ENCODE results near the gene KLK3.

The KLK3 gene

GRCh38 chr19:50823389-50824042, 31.2 kb upstream of the KLK3 start, which contains the start of gene KLK1:
KLK1 (minus strand) TSS chr19:50823787; CDS start chr19:50823748, 39 bp downstream.
- H3K9me3 Mint-ChIP-seq: no peaks in the 10 kb centered on the region
- no peaks in the 10 kb centered on the region for H3K36me3 Mint-ChIP-seq
- DNase-seq (ENCODE audit: low spot score in 2 of 2) (no peak), ATAC-seq (no peak)
- no peak within 1 kb of the TSS for H3K4me3 Mint-ChIP-seq
- H3K27ac Mint-ChIP-seq: no peak within 1 kb of the TSS
- peaks cover 27% of the 10 kb centered on the region for H3K4me1 Mint-ChIP-seq

DNA sequence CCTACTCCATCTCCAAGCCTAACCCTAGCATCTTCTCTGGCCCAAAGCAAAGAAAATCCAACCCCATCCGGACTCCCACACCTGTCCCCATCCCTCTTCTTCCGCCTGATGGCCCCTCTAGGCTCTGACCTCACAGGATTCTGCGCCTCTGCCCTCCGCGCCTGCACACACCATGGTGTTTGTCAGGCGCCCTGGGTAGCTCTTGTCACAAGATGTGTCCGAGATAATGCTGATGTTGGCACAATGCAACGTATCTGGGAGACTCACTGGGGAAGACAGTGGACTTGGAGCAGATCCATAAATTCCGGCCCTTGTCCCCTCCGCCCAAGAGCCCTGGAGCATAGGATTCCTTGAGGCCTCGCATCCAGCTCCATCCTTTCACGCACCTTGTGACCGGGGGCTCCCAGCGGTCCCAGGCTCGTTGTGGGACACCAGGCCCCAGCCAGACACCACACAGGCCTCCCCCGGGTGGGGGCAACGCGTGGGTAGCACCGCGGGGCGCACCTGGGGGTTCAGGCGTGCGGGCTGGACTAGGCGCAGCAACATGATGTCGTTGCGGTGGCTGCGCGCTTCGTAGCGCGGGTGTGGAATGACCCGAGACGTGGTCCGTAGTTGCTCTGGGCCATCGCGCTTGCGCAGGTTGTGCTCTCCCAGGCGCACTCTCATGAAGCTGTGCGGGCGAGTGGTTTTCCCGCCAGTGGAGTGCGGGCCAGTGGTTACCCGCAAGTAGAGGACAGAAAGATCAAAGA, 28.0 kb upstream of the KLK3 start:
- H3K9me3 Mint-ChIP-seq: no peaks in the 10 kb centered on the region
- H3K27ac Mint-ChIP-seq: no peak overlapping the region
- H3K4me3 Mint-ChIP-seq: no peak overlapping the region
- no peak for ATAC-seq
- H3K36me3 Mint-ChIP-seq: no peaks in the 10 kb centered on the region
- no peaks in the 10 kb centered on the region for H3K4me1 Mint-ChIP-seq
- no peak for DNase-seq (ENCODE audit: low spot score in 2 of 2)

- no peak overlapping the region for H3K27ac Mint-ChIP-seq
- no peaks in the 10 kb centered on the region for H3K36me3 Mint-ChIP-seq
- H3K9me3 Mint-ChIP-seq: no peaks in the 10 kb centered on the region
- ATAC-seq: no peak
- H3K4me3 Mint-ChIP-seq: no peak overlapping the region
- H3K4me1 Mint-ChIP-seq: no peaks in the 10 kb centered on the region
- no peak for DNase-seq (ENCODE audit: low spot score in 2 of 2)
These were observed 27.2 kb upstream of the KLK3 start for GRCh38 chr19:50827476-50827875.

- no peak overlapping the region for H3K4me3 Mint-ChIP-seq
- H3K4me1 Mint-ChIP-seq: no peaks in the 10 kb centered on the region
- H3K27ac Mint-ChIP-seq: no peak overlapping the region
- H3K9me3 Mint-ChIP-seq: no peaks in the 10 kb centered on the region
- no peak for ATAC-seq
- DNase-seq (ENCODE audit: low spot score in 2 of 2): no peak
- no peaks in the 10 kb centered on the region for H3K36me3 Mint-ChIP-seq
These were observed 24.9 kb upstream of the KLK3 start for GRCh38 chr19:50829801-50830200.

GRCh38 chr19:50830266-50831025, 24.3 kb upstream of the KLK3 start:
- H3K36me3 Mint-ChIP-seq: no peaks in the 10 kb centered on the region

DNA sequence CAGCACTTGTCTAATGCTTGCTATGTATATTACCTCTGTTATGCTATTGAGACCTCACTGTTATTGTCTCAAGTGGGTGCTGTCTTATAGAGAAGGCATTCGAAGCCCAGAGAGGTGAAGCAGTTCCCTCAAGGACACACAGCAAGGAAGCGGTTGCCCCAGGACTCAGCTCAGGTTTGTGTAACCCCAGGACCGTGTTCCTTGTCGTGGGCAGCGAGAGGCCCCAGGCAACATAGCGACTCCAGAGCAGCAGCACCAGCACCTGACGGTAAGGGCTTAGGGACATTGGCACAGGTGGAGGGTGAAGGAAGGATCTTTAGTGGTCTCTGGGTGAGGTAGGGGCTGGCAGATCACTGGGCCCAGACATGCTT, 23.7 kb upstream of the KLK3 start:
- no peak overlapping the region for H3K27ac Mint-ChIP-seq
- no peak overlapping the region for H3K4me3 Mint-ChIP-seq
- H3K9me3 Mint-ChIP-seq: no peaks in the 10 kb centered on the region
- DNase-seq (ENCODE audit: low spot score in 2 of 2): no peak
- no peaks in the 10 kb centered on the region for H3K36me3 Mint-ChIP-seq
- H3K4me1 Mint-ChIP-seq: peaks cover under 1% of the 10 kb centered on the region
- ATAC-seq: no peak

More at GRCh38 chr19:50830266-50831025, 24.3 kb upstream of the KLK3 start:
- Mint-ChIP-seq H3K27ac (no peak overlapping the region), H3K9me3 (no peaks in the 10 kb centered on the region), H3K4me3 (no peak overlapping the region), H3K4me1 (no peaks in the 10 kb centered on the region)
- DNase-seq (ENCODE audit: low spot score in 2 of 2): no peak
- peak; percentile 33 for ATAC-seq

- ATAC-seq (no peak), DNase-seq (ENCODE audit: low spot score in 2 of 2) (no peak)
- peak overlapping the region; percentile 76 for H3K27ac Mint-ChIP-seq
- peaks cover 15% of the 10 kb centered on the region for H3K4me1 Mint-ChIP-seq
- no peak overlapping the region for H3K4me3 Mint-ChIP-seq
- no peaks in the 10 kb centered on the region for H3K36me3 Mint-ChIP-seq
- no peaks in the 10 kb centered on the region for H3K9me3 Mint-ChIP-seq
These were observed 22.0 kb upstream of the KLK3 start for GRCh38 chr19:50832666-50833065.

DNA sequence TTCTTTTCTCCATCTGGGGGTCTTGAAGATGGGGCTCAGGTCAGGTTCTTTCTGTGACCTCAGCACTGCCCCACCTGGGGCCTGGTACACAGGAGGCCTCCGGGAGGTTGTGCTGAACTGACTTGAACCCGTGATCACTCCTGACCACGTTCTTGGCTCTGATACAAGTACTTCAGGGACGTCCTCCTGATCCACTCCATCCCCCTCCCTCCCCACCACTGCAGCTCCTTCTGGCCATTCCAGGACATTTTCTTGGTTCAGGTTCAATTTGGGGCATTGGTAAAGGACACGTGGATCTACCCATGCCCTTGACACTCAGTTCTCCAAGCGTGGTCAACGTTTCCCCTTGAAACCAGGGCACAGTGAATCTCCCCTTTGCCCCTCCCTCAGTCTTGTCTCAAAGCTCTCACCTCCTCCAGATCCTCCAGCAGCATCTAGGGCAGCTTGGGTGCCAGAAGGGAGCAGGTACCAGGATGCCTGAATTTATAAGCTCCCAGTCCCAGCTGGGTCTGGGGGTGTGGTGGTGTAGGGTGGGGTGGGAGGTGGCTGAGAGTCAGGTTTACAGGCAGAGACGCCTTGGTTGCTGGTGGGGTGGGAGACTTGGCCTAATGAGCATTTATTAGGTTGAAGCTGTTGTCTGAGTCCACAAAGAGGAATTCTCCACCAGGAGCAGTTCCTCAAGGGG, 21.5 kb upstream of the KLK3 start, which contains the start of gene KLK15:
KLK15 (minus strand) TSS at position 458 of the 685 bp plus-strand sequence. CDS start 2,082 bp downstream, outside the sequence.
- Mint-ChIP-seq H3K36me3 (no peaks in the 10 kb centered on the region), H3K4me3 (no peak within 1 kb of the TSS), H3K4me1 (peaks cover 15% of the 10 kb centered on the region), H3K27ac (peak within 1 kb of the TSS; percentile 76), H3K9me3 (no peaks in the 10 kb centered on the region)
- DNase-seq (ENCODE audit: low spot score in 2 of 2): no peak
- no peak for ATAC-seq

DNA sequence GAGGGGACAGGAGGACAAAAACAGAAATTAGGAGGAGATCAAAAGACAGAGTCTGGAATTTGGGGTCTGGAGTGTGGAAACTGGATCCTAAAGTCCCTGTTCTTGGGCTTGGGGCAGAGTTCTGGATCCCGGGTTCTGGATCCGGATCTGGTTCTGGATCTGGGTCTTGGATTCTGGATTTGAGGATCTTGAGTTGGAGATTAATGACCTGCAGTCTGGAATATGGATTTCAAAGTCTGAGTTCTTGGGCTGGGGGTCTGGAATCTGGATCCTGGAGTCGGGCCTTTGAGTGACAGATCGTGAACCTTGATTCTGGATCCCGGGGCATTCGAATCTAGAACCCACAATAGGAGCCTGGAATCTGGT, 20.9 kb upstream of the KLK3 start:
- ATAC-seq: no peak
- Mint-ChIP-seq H3K4me1 (peaks cover 15% of the 10 kb centered on the region), H3K36me3 (no peaks in the 10 kb centered on the region), H3K9me3 (no peaks in the 10 kb centered on the region), H3K27ac (no peak overlapping the region), H3K4me3 (no peak overlapping the region)
- no peak for DNase-seq (ENCODE audit: low spot score in 2 of 2)

DNA sequence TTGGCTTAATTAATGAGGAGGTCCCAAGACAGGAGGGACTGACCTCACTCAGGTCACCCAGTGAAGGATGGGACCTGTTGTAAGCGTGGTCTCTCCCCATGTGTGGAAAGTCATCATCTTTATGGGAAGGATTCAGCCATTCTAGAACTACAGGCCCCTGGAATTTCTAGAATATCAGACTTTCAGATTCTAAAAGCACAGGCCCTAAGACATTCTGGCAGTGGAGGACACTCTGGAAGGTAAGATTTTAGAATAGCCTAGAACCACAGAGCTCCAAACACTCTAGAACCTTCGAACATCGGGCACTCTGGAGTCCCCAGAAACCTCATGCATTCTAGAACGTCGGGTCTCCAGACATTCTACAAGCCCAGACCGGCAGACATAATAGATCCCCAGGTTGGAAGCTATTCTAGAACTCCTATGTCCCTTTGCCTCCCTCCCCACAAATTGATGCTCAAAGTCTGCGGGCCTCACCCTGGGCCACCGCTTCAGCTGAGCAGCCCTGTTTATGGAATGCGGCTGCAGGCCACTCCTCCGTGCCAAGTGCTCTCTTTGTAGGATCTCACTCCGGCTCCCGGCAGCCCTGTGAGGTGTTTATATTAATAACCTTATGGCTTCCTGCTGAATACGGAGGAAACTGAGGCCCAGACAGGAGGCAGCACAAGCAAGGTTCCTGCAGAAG, 19.5 kb upstream of the KLK3 start:
- DNase-seq (ENCODE audit: low spot score in 2 of 2): no peak
- no peak for ATAC-seq
- Mint-ChIP-seq H3K4me1 (peaks cover 15% of the 10 kb centered on the region), H3K9me3 (no peaks in the 10 kb centered on the region), H3K4me3 (peak overlapping the region; percentile 74), H3K27ac (no peak overlapping the region), H3K36me3 (no peaks in the 10 kb centered on the region)

DNA sequence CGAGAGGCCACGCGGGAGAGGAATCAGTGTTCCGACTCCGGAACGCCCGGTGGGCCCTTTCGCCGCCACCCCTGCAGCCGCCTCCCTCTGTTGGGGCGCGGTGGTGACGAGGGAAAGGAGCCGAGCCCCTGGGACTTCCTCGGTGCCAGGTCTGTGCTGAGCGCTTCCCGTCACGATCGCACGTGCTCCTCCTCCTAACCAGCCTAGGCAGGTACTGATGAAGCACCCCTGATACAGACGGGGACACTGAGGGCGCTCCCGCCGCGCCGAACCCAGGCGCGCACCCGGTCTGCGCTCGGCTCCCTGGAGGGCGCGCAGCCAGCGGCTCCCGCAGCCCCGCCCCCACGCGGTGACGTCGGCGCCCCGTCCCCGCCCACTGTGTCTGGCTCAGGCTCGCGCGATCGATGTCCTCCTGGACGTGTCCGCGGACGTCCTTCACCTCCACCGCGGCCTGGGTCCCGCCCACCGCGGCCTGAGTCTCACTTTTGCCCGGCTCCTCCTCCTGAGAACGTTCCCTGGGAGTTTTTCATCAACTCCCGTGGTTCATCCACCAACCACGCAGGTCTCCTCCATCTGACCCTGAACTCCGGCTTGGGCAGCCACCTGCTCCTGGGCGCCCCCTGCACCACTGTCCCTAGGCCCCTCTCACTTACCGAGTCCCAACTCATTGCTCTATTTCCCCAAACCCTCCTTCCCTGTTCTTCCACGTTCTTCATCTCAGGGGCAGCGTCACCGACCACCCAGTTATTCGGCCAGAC, 18.8 kb upstream of the KLK3 start:
- H3K27ac Mint-ChIP-seq: peak overlapping the region; percentile 56
- peak overlapping the region; percentile 74 for H3K4me3 Mint-ChIP-seq
- H3K9me3 Mint-ChIP-seq: no peaks in the 10 kb centered on the region
- peaks cover 15% of the 10 kb centered on the region for H3K4me1 Mint-ChIP-seq
- DNase-seq (ENCODE audit: low spot score in 2 of 2): peak; percentile 76 to 83
- peak; percentile 88 for ATAC-seq
- no peaks in the 10 kb centered on the region for H3K36me3 Mint-ChIP-seq

GRCh38 chr19:50836543-50837195, 18.0 kb upstream of the KLK3 start:
- ATAC-seq: no peak
- Mint-ChIP-seq H3K9me3 (no peaks in the 10 kb centered on the region), H3K4me3 (peak overlapping the region; percentile 74), H3K36me3 (no peaks in the 10 kb centered on the region), H3K27ac (peak overlapping the region; percentile 56), H3K4me1 (peaks cover 15% of the 10 kb centered on the region)
- no peak for DNase-seq (ENCODE audit: low spot score in 2 of 2)

GRCh38 chr19:50837300-50837699, 17.4 kb upstream of the KLK3 start:
- no peak for ATAC-seq
- peak overlapping the region; percentile 74 for H3K4me3 Mint-ChIP-seq

GRCh38 chr19:50838239-50838638, 16.5 kb upstream of the KLK3 start:
- Mint-ChIP-seq H3K27ac (no peak overlapping the region), H3K4me1 (peaks cover 15% of the 10 kb centered on the region), H3K9me3 (peaks cover 2% of the 10 kb centered on the region), H3K36me3 (no peaks in the 10 kb centered on the region), H3K4me3 (no peak overlapping the region)
- ATAC-seq: no peak
- DNase-seq (ENCODE audit: low spot score in 2 of 2): no peak

More at GRCh38 chr19:50837300-50837699, 17.4 kb upstream of the KLK3 start:
- Mint-ChIP-seq H3K4me1 (peaks cover 15% of the 10 kb centered on the region), H3K36me3 (no peaks in the 10 kb centered on the region), H3K9me3 (no peaks in the 10 kb centered on the region), H3K27ac (no peak overlapping the region)
- no peak for DNase-seq (ENCODE audit: low spot score in 2 of 2)
